Measurements from ENCODE around the gene GMPR.

- TF ChIP-seq CTCF (IDR thresholded peaks at IDR 0.05) = no peak
- TF ChIP-seq POLR2A (IDR thresholded peaks at IDR 0.05) = no peak
Observed at GRCh38 chr6:16336056-16336818, 97.8 kb downstream of the GMPR start.
